Pancreas (tissue), 10 donors: ENCODE data around the gene DDX24. TPM values are rescaled to one million over a fixed set of nuclear protein-coding genes. Genes with fewer than 3 reads are reported as not detected.

Experiments used
- ATAC-seq, 4 donors: fragments of 200-7000 bp; cut with Tn5 transposase; one replicate each; pipeline versions ENCODE4 v1.8.0 to v1.9.1; 2020; ENCODE audit warnings: mild to moderate bottlenecking in 4 of 4, moderate library complexity in 4 of 4
- DNase-seq, 6 donors: peaks; one replicate each; pipeline ENCODE4 v3.0.0-alpha.2; 2020
- FAIRE-seq: peaks from 2 replicates; lab custom pipeline; 2012; peaks lifted over from hg19 to GRCh38; lab: Jason Lieb, UNC
- H3K27ac ChIP-seq, 4 donors: fragments of 200-600 bp; sonication (generic); 1 replicate in 3 of 4; 2 replicates in 1 of 4; pipeline versions ENCODE4 v1.5.0 to v1.8.0; 2020
- H3K27me3 ChIP-seq, 4 donors: fragments of 200-600 bp; one replicate each; pipeline ENCODE4 v1.8.0; 2021
- H3K36me3 ChIP-seq, 3 donors: fragments of 200-600 bp; sonication (generic) in 1 of 3; one replicate each; pipeline versions ENCODE4 v1.5.0 to v1.8.0; 2020 to 2021
- H3K4me1 ChIP-seq, 3 donors: fragments of 200-600 bp; one replicate each; pipeline ENCODE4 v1.8.0; 2021
- H3K4me3 ChIP-seq, 4 donors: fragments of 200-600 bp; sonication (generic) in 2 of 4; one replicate each; pipeline versions ENCODE4 v1.5.0 to v1.8.0; 2020 to 2021
- H3K9me3 ChIP-seq, 4 donors: fragments of 200-600 bp; one replicate each; pipeline ENCODE4 v1.8.0; 2021
- WGBS, 2 donors: extraction: QIAGEN DNeasy Blood & Tissue Kit; methylation state at CpG; one replicate each; pipeline ENCODE4 v1.1.7; 2013; 5-methylcytosine and 5-hydroxymethylcytosine counted together
- intact Hi-C, 3 donors: fragments of 100-400 bp; cut with DNase I; formaldehyde crosslinking; loops; one replicate each; pipeline versions ENCODE4 v1.11.1 to v1.14.2; 2022
- polyA plus RNA-seq, 2 donors: library from polyadenylated mRNA; stranded (reverse); fragments of 200-250 nt; gene quantifications; one replicate each; pipeline ENCODE4 v1.2.3, GENCODE V29; 2013
- total RNA-seq, 6 donors: library from RNA; stranded (reverse); fragmentation: NEBNext Ultra II Directional in 4 of 6; extraction: Animal tissue kit (Norgen Biotek cat#: 25700) in 4 of 6; gene quantifications; one replicate each; pipeline versions ENCODE4 v1.2.1 to v1.2.4, GENCODE V29; 2021 to 2023
- TF ChIP-seq, protein P1 (sequence below), 4 donors: fragments of 200-600 bp; sonication (generic) in 3 of 4; IDR thresholded peaks; one replicate each; pipeline versions ENCODE4 v1.5.0 to v1.8.0; 2021; ENCODE audit warnings: antibody characterized with exemption in 4 of 4
- donor health status: healthy with polysubstance abuse.
- donor health status: DM: no; HTN: no; CAD: no; lungs with moderate emphysema.
- donor health status: DM: no; HTN: no; CAD: no.
- donor health status: control.
- donor health status: control.
- donor health status: Bipolar disorder and iron deficiency.
- donor health status: DM: yes; HTN: yes; CAD: no.
- donor health status: DM: no; HTN: no; CAD: no.
- donor health status: DM: no; HTN: no; CAD: no.
- donor health status: DM: yes; HTN: yes; CAD: no.

The DDX24 gene
- total and polyA plus RNA-seq, 8 donors = 55.9 to 111 (median 68.1) TPM

DNA sequence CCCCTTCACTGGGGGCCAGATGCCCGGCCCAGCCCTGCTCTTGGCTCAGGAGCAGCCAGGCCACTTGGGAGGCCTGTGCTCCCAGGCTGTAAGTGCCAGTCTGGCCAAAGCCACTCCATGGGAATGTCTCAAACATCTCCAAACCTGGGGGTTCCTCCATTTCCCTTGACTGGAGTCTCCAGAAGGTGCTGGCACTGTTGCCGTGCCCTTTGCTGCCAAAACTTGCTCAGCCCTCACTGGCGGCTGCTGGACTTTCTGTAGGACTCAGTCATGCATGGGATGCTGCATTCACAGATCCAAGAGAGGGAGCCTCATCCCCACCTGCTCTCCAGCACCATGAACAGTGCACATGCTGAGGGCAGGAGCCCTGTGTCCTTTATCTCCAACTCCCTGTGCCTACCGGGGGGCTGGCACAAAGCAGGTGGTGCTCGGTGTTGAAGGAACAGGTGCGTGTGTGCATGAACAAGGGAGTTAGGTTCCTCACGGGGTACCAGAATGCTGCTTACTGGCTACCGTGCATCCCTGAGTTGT is 64.5 kb downstream of the DDX24 start:
- DNase-seq = no peak
- H3K27me3 ChIP-seq = no peaks in the 10 kb centered on the region
- H3K27ac ChIP-seq = no peak overlapping the region
- intact Hi-C loops = no loop called here
- H3K4me1 ChIP-seq = peaks cover 0 to 5% (median 0%) of the 10 kb centered on the region in 3 donors
- ATAC-seq = no peak
- no peak for FAIRE-seq
- WGBS, 2 donors = 87% methylated on average over 8 of the region's 8 CpGs
- no peak overlapping the region for H3K4me3 ChIP-seq
- H3K36me3 ChIP-seq = no peaks in the 10 kb centered on the region
- H3K9me3 ChIP-seq = no peaks in the 10 kb centered on the region
- TF ChIP-seq, protein P1, sequence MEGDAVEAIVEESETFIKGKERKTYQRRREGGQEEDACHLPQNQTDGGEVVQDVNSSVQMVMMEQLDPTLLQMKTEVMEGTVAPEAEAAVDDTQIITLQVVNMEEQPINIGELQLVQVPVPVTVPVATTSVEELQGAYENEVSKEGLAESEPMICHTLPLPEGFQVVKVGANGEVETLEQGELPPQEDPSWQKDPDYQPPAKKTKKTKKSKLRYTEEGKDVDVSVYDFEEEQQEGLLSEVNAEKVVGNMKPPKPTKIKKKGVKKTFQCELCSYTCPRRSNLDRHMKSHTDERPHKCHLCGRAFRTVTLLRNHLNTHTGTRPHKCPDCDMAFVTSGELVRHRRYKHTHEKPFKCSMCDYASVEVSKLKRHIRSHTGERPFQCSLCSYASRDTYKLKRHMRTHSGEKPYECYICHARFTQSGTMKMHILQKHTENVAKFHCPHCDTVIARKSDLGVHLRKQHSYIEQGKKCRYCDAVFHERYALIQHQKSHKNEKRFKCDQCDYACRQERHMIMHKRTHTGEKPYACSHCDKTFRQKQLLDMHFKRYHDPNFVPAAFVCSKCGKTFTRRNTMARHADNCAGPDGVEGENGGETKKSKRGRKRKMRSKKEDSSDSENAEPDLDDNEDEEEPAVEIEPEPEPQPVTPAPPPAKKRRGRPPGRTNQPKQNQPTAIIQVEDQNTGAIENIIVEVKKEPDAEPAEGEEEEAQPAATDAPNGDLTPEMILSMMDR (IDR thresholded peaks at IDR 0.05) = no peak

DNA sequence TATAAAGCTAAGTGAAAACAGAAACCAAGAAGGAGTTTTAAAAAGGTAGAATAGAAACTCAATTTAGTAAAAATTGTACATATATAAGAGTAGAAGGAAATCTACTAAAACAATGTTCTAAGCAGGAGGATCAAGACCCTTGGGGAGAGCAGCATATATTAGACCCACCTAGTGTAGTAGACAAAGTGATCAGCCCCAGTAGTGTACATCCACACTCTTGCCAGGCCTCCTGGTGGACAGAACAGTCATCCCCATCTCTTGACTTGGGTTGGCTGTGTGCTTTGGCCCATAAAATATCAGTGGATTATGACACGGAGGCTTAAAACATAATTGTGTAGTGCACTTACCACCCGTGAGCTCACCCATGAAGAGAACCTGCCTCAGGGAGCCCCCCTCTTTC is 65.8 kb downstream of the DDX24 start:
- no peaks in the 10 kb centered on the region for H3K36me3 ChIP-seq
- H3K27me3 ChIP-seq = no peaks in the 10 kb centered on the region
- no peak overlapping the region for H3K27ac ChIP-seq
- ATAC-seq = no peak
- no peak overlapping the region for H3K4me3 ChIP-seq
- H3K4me1 ChIP-seq = peaks cover 0 to 5% (median 0%) of the 10 kb centered on the region in 3 donors
- FAIRE-seq = no peak
- 90% methylated on average over 2 of the region's 2 CpGs for WGBS, 2 donors
- intact Hi-C loops = no loop called here
- DNase-seq = no peak
- TF ChIP-seq, protein P1 (IDR thresholded peaks at IDR 0.05) = no peak
- no peaks in the 10 kb centered on the region for H3K9me3 ChIP-seq

DNA sequence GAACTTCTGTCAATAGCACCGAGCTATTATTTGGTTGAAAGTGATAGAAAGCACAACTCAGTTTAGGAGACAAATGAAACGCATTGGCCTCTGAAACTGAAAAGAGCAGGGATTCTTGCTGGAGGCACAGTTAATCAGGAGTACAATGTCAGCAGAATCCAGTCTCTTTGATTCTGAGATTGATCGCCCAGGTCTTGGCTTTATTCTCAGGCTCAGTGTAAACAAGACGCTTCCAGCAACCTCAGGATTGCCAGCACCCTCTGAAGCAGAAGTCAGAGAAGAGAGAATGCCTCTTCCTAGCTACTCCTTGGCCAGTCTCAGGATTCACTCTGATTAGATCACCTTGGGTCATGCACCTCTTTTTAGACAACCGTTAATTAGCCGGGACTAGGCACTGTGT is 66.6 kb downstream of the DDX24 start:
- H3K36me3 ChIP-seq = no peaks in the 10 kb centered on the region
- no peaks in the 10 kb centered on the region for H3K27me3 ChIP-seq
- H3K9me3 ChIP-seq = no peaks in the 10 kb centered on the region
- ATAC-seq = no peak
- TF ChIP-seq, protein P1 (IDR thresholded peaks at IDR 0.05) = no peak
- no peak for DNase-seq
- intact Hi-C loops = no loop called here
- no peak for FAIRE-seq
- H3K4me1 ChIP-seq = peaks cover 0 to 5% (median 0%) of the 10 kb centered on the region in 3 donors
- H3K4me3 ChIP-seq = no peak overlapping the region
- H3K27ac ChIP-seq = no peak overlapping the region
- WGBS, 2 donors = 65 to 79% methylated on average over 6 of the region's 6 CpGs

DNA sequence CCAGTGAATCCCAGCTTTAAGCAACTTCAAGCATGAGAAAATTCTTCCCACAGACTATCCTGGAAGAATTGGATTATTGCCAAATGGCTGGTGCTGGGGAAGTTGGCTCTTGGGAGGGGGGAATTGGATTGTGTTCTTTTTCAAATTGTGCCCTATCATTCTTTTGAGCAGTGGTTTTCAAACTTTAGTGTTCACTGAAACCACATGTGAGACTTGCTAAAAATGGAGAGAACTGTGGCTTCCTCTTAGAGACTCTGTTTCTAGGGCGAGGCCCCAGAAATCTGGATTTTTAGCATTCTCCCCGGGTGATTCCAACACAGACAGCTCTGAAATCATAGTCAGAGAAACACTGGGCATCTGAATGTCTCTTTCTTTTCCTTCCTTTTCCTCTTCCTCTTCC is 69.2 kb downstream of the DDX24 start:
- H3K9me3 ChIP-seq = no peaks in the 10 kb centered on the region
- H3K27ac ChIP-seq = no peak overlapping the region
- intact Hi-C loops = no loop called here
- no peaks in the 10 kb centered on the region for H3K4me1 ChIP-seq
- H3K27me3 ChIP-seq = no peaks in the 10 kb centered on the region
- TF ChIP-seq, protein P1 (IDR thresholded peaks at IDR 0.05) = no peak
- WGBS, 2 donors = 71 to 84% methylated on average over 2 of the region's 2 CpGs
- ATAC-seq (no peak), FAIRE-seq (no peak), DNase-seq (no peak)
- H3K36me3 ChIP-seq = no peaks in the 10 kb centered on the region
- no peak overlapping the region for H3K4me3 ChIP-seq

DNA sequence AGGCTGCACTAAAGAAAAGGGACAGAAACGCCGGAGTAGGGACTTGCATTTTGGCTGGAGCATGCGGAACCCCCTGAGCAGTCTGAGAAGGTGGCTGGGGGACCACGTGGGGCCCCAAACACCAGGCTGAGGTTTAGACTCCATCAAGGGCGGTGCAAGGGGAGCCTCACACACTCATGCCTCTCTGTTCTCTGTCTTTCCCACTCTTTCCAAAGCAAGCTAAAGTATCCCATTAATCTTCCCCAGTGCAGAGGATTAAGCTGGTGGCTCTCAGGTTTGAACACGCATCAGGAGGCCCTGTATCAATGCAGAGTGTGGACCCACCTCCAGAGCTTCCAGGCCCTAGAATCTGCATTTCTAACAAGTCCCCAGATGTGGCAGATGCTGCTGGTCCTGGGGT is 70.4 kb downstream of the DDX24 start:
- 71 to 94% methylated on average over 6 of the region's 6 CpGs for WGBS, 2 donors
- Histone ChIP-seq H3K4me3 (no peak overlapping the region), H3K9me3 (no peaks in the 10 kb centered on the region), H3K27me3 (no peaks in the 10 kb centered on the region), H3K27ac (no peak overlapping the region), H3K36me3 (no peaks in the 10 kb centered on the region), H3K4me1 (no peaks in the 10 kb centered on the region)
- TF ChIP-seq, protein P1 (IDR thresholded peaks at IDR 0.05) = no peak
- DNase-seq (no peak), ATAC-seq (no peak), FAIRE-seq (no peak)
- intact Hi-C loops = no loop called here
